IMR-90 (cell line): ENCODE data around the gene ANKRD35. TPM values are rescaled to one million over a fixed set of nuclear protein-coding genes. Genes with fewer than 3 reads are reported as not detected.

Source experiments
- ATAC-seq: fragments of 200-7000 bp; cut with Tn5 transposase; 2 replicates; pipeline ENCODE4 v1.9.1; 2020; ENCODE audit warnings: low read depth, mild to moderate bottlenecking, moderate library complexity
- BruUV-seq: library from RNA; stranded (reverse); fragments of 400-500 nt; replicated peaks from 2 replicates; lab custom pipeline; 2021; lab: Mats Ljungman, UMichigan
- CTCF ChIA-PET: fragments of 300-600 bp; formaldehyde crosslinking; extraction: SDS; loops from one replicate; lab custom pipeline; 2021; ENCODE audit warnings: antibody characterized with exemption; lab: Yijun Ruan, JAX
- POLR2A ChIA-PET: fragments of 300-600 bp; sonication (Branson Sonifier 250); formaldehyde crosslinking; loops from one replicate; lab custom pipeline; 2022; ENCODE audit warnings: antibody characterized with exemption; ENCODE audit not compliant: unreplicated experiment; lab: Charles Lee
- DNase-seq: peaks from one replicate; pipeline ENCODE4 v3.0.0; 2013
- H2AFZ ChIP-seq: replicated peaks from 2 replicates; pipeline ENCODE3; 2013; ENCODE audit warnings: low read length, mild to moderate bottlenecking; ENCODE audit not compliant: poor library complexity
- H2AK5ac ChIP-seq: 2 replicates; pipeline ENCODE4 v1.6.1; 2013; ENCODE audit warnings: low read depth, low read length, inconsistent platforms
- H2AK9ac ChIP-seq: replicated peaks from 2 replicates; pipeline ENCODE3; 2013; ENCODE audit warnings: mild to moderate bottlenecking, low read depth, low read length, moderate library complexity; ENCODE audit not compliant: poor library complexity
- H2BK120ac ChIP-seq: 2 replicates; pipeline ENCODE4 v1.6.1; 2013; ENCODE audit warnings: low read depth, low read length, inconsistent platforms
- H2BK15ac ChIP-seq: 3 replicates; pipeline ENCODE4 v1.6.1; 2013; ENCODE audit warnings: low read depth, low read length, inconsistent platforms
- H2BK20ac ChIP-seq: 2 replicates; pipeline ENCODE4 v1.6.1; 2013; ENCODE audit warnings: low read depth, mild to moderate bottlenecking, inconsistent platforms, low read length, moderate library complexity
- H2BK5ac ChIP-seq: 2 replicates; pipeline ENCODE4 v1.6.1; 2013; ENCODE audit warnings: mild to moderate bottlenecking, low read depth, low read length, inconsistent platforms; ENCODE audit not compliant: poor library complexity, severe bottlenecking
- H3K14ac ChIP-seq: replicated peaks from 2 replicates; pipeline ENCODE4 v1.6.1; 2013; ENCODE audit warnings: low read depth, low read length, inconsistent platforms
- H3K18ac ChIP-seq: 2 replicates; pipeline ENCODE4 v1.6.1; 2013; ENCODE audit warnings: low read depth, low read length, control low read depth
- H3K23ac ChIP-seq: 2 replicates; pipeline ENCODE4 v1.6.1; 2013; ENCODE audit warnings: low read depth, low read length, inconsistent platforms
- H3K27ac ChIP-seq: 2 replicates; pipeline ENCODE4 v1.5.1; 2013; ENCODE audit warnings: mild to moderate bottlenecking, control low read depth, low read length; ENCODE audit not compliant: insufficient read depth
- H3K27me3 ChIP-seq: 2 replicates; pipeline ENCODE4 v1.6.1; 2013; ENCODE audit warnings: low read length; ENCODE audit not compliant: control insufficient read depth, insufficient read depth
- H3K36me3 ChIP-seq: 2 replicates; pipeline ENCODE4 v1.6.1; 2013; ENCODE audit warnings: low read length, mixed read lengths; ENCODE audit not compliant: control insufficient read depth, insufficient read depth
- H3K4ac ChIP-seq: 2 replicates; pipeline ENCODE4 v1.6.1; 2013; ENCODE audit warnings: low read depth, low read length, inconsistent platforms
- H3K4me1 ChIP-seq: 2 replicates; pipeline ENCODE4 v1.6.1; 2013; ENCODE audit warnings: low read length, mixed read lengths; ENCODE audit not compliant: control insufficient read depth, insufficient read depth
- H3K4me2 ChIP-seq: 2 replicates; pipeline ENCODE4 v1.6.1; 2013; ENCODE audit warnings: low read depth, mild to moderate bottlenecking, control low read depth, low read length, moderate library complexity
- H3K4me3 ChIP-seq: 2 replicates; pipeline ENCODE4 v1.5.1; 2013; ENCODE audit warnings: low read depth, mild to moderate bottlenecking, control low read depth, low read length, moderate library complexity; ENCODE audit not compliant: insufficient read depth
- H3K56ac ChIP-seq: 2 replicates; pipeline ENCODE4 v1.6.1; 2013; ENCODE audit warnings: low read length, inconsistent platforms; ENCODE audit not compliant: insufficient read depth; ENCODE audit errors: extremely low read depth
- H3K79me1 ChIP-seq, 2 experiments: 2 replicates each; pipeline ENCODE4 v1.6.1; 2013; ENCODE audit warnings: low read length in 2 of 2, inconsistent platforms in 1 of 2, low read depth in 1 of 2
- H3K9ac ChIP-seq: 2 replicates; pipeline ENCODE4 v1.6.1; 2013; ENCODE audit warnings: low read depth, low read length, control low read depth
- H3K9me1 ChIP-seq: 2 replicates; pipeline ENCODE4 v1.6.1; 2013; ENCODE audit warnings: low read length, inconsistent platforms; ENCODE audit not compliant: insufficient read depth
- H3K9me3 ChIP-seq: 2 replicates; pipeline ENCODE4 v1.6.1; 2013; ENCODE audit warnings: low read length; ENCODE audit not compliant: control insufficient read depth, insufficient read depth
- H4K20me1 ChIP-seq: 2 replicates; pipeline ENCODE4 v1.6.1; 2013; ENCODE audit warnings: low read length, inconsistent platforms; ENCODE audit not compliant: insufficient read depth
- H4K5ac ChIP-seq: 2 replicates; pipeline ENCODE4 v1.6.1; 2013; ENCODE audit warnings: mild to moderate bottlenecking, low read depth, low read length, control low read depth
- H4K8ac ChIP-seq, 2 experiments: 2 replicates each; pipeline ENCODE4 v1.6.1; 2013; ENCODE audit warnings: low read depth in 2 of 2, low read length in 2 of 2, control low read depth in 1 of 2, inconsistent platforms in 1 of 2
- H4K91ac ChIP-seq: 2 replicates; pipeline ENCODE4 v1.6.1; 2013; ENCODE audit warnings: low read depth, low read length, inconsistent platforms; ENCODE audit not compliant: insufficient read depth
- MXI1 ChIP-seq: IDR thresholded peaks from 2 replicates; pipeline ENCODE4 v1.6.1; 2012; ENCODE audit warnings: low read depth, mild to moderate bottlenecking, low read length, moderate library complexity, borderline replicate concordance
- POLR2A ChIP-seq: IDR thresholded peaks from 2 replicates; pipeline ENCODE4 v1.6.1; 2012; ENCODE audit warnings: mild to moderate bottlenecking, low read depth, low read length
- WGBS, 2 experiments: methylation state at CpG; one replicate each; pipeline versions ENCODE4 v1.1.5 to v1.1.7; 2013; ENCODE audit warnings: missing lambda C conversion rate in 2 of 2; ENCODE audit not compliant: insufficient read length in 1 of 2; ENCODE audit errors: extremely low coverage in 2 of 2; 5-methylcytosine and 5-hydroxymethylcytosine counted together
- dilution Hi-C: fragments of 300-500 bp; cut with HindIII; formaldehyde crosslinking; loops from one replicate; pipeline ENCODE4 v1.14.3; 2018; ENCODE audit warnings: low sequenced_read_pairs; ENCODE audit not compliant: unreplicated experiment
- in situ Hi-C: fragments of 300-500 bp; cut with MboI; formaldehyde crosslinking; loops from 3 replicates; pipeline ENCODE4 v1.14.3; 2019; ENCODE audit warnings: low sequenced_read_pairs, inconsistent platforms, mixed read lengths
- intact Hi-C: fragments of 100-400 bp; cut with micrococcal nuclease; formaldehyde crosslinking; loops from 2 replicates; pipeline ENCODE4 v1.10.0; 2022
- polyA plus RNA-seq, 3 experiments: library from polyadenylated mRNA; depleted of rRNA; stranded (reverse); fragments of >200 nt; gene quantifications; 2 replicates each; pipeline ENCODE4 v1.2.3, GENCODE V29; 2012; ENCODE audit warnings: low replicate concordance in 1 of 3
- total RNA-seq: library from RNA; depleted of rRNA; stranded (reverse); fragments of >200 nt; gene quantifications from 2 replicates; pipeline ENCODE4 v1.2.3, GENCODE V29; 2012

ANKRD35 gene
- total and polyA plus RNA-seq, 2 of the 4 experiments (the other 2 are of a cell fraction), result 0.90 to 2.4 TPM

- H3K14ac ChIP-seq, result peak overlapping the region; percentile 24
- H3K27me3 ChIP-seq, result no peaks in the 10 kb centered on the region
- WGBS, 2 experiments, result 6% methylated on average over 17 of the region's 33 CpGs; no CpG with 5 or more reads in 1 of the 2 experiments
- peak overlapping the region; percentile 64 for H3K9ac ChIP-seq
- no TSS peak for BruUV-seq
- TF ChIP-seq POLR2A (no peak; the same call in 1 of the 2 replicates), MXI1 (peak; percentile 12; the same call in 1 of the 2 replicates)
- H3K36me3 ChIP-seq, result no peaks in the 10 kb centered on the region
- 0 out of 2 replicates have a peak overlapping the region, but pooled peaks have one; percentile 30 for H4K5ac ChIP-seq
- peak overlapping the region; percentile 80 to 99; a peak in 2 of 4 replicates for H4K8ac ChIP-seq
- ChIA-PET CTCF (interaction anchor here (0.9 to 2.2 kb wide), 2 partner anchors 27 to 74 kb away, joined by 3 to 12 read pairs; partner anchors contain the start of gene NUDT17), POLR2A (interaction anchor here (0.6 to 1.1 kb wide), 4 partner anchors 15 to 44 kb away, joined by 3 to 4 read pairs (median 4); no protein-coding TSS in a partner anchor)
- dilution Hi-C loops, result no loop called here
- peaks cover 8% of the 10 kb centered on the region for H3K4me1 ChIP-seq
- peak overlapping the region; percentile 85 for H3K27ac ChIP-seq
- peaks cover 6% of the 10 kb centered on the region for H3K9me1 ChIP-seq
- H2AK9ac ChIP-seq, result peak overlapping the region; percentile 72
- peak overlapping the region; percentile 29; the same call in 1 of the 2 replicates for H3K23ac ChIP-seq
- peak overlapping the region; percentile 28 for H2BK5ac ChIP-seq
- in situ Hi-C loops, result loop anchor here (5.0 kb wide), 2 partner anchors 48 to 78 kb away; partner anchors contain the start of gene TXNIP
- H3K79me1 ChIP-seq, result peaks cover 15 to 31% of the 10 kb centered on the region in 2 experiments
- H4K91ac ChIP-seq, result 0 out of 2 replicates have a peak overlapping the region, but pooled peaks have one; percentile 32
- no peaks in the 10 kb centered on the region for H4K20me1 ChIP-seq
- H2BK120ac ChIP-seq, result no peak overlapping the region; the same call in 1 of the 2 replicates
- DNase-seq (peak; percentile 53), ATAC-seq (peak; percentile 27)
- H2BK20ac ChIP-seq, result no peak overlapping the region
- peak overlapping the region; percentile 92 for H3K4me2 ChIP-seq
- H3K18ac ChIP-seq, result no peak overlapping the region
- H3K9me3 ChIP-seq, result no peaks in the 10 kb centered on the region
- peak overlapping the region; percentile 91 for H2AFZ ChIP-seq
- 0 out of 2 replicates have a peak overlapping the region, but pooled peaks have one; percentile 42 for H2AK5ac ChIP-seq
- peak overlapping the region; percentile 42 for H3K4ac ChIP-seq
- intact Hi-C loops, result loop anchor here (2.0 to 5.0 kb wide), 2 partner anchors 26 to 78 kb away; partner anchors contain the start of gene TXNIP
- H3K4me3 ChIP-seq, result peak overlapping the region; percentile 96
- no peak overlapping the region for H3K56ac ChIP-seq
- H2BK15ac ChIP-seq, result no peak overlapping the region; the same call in 2 of the 3 replicates
These were observed 33.6 kb upstream of the ANKRD35 start for GRCh38 chr1:145918992-145919939.
